Left ventricle myocardium superior (tissue), 1 donor: Measurements from ENCODE around the gene IL15. TPM values are rescaled to one million over a fixed set of nuclear protein-coding genes. Genes with fewer than 3 reads are reported as not detected.
"Not testable (repeated sequence)": the region's sequence is repeated elsewhere in the genome, so short reads cannot be mapped to it uniquely, and the experiment has no call there.

Experiments used
- ATAC-seq: fragments of 200-7000 bp; cut with Tn5 transposase; one replicate; pipeline ENCODE4 v1.9.1; 2020; ENCODE audit warnings: mild to moderate bottlenecking, moderate library complexity
- DNase-seq: peaks from one replicate; pipeline ENCODE4 v3.0.0-alpha.2; 2020
- intact Hi-C: fragments of 100-400 bp; cut with micrococcal nuclease; formaldehyde crosslinking; loops from one replicate; pipeline ENCODE4 v1.11.0; 2022
- long read RNA-seq: library from polyadenylated mRNA; unstranded; transcript quantifications from one replicate; pipeline ENCODE4 v2.0.0, GENCODE V29; 2021
- total RNA-seq: library from RNA; stranded (reverse); fragmentation: NEBNext Ultra II Directional; extraction: Animal tissue kit (Norgen Biotek cat#: 25700); gene quantifications from one replicate; pipeline ENCODE4 v1.2.1, GENCODE V29; 2021
- donor health status: DM: no; HTN: yes; CAD: no; lungs with severe emphysema.

IL15 gene
- 1.7 TPM for total RNA-seq
- long read RNA-seq, partial matches to known transcripts = 0 of 4 reads
- long read RNA-seq, other reads (novel, unspliced or antisense) = 3 of 4 reads

- peak; percentile 88 for ATAC-seq
- intact Hi-C loops = no loop called here
These were observed at the start of gene IL15 for GRCh38 chr4:141636082-141636770. Gene IL15 (plus strand): TSS chr4:141636583. CDS start chr4:141719465, 82,882 bp downstream.

GRCh38 chr4:141587897-141588296 is 48.5 kb upstream of the IL15 start:
- ATAC-seq (no peak), DNase-seq (no peak)
- intact Hi-C loops = no loop called here

More at GRCh38 chr4:141636082-141636770, at the start of gene IL15:
- peak; percentile 71 for DNase-seq

- ATAC-seq (no peak), DNase-seq (no peak)
- intact Hi-C loops = no loop called here
These were observed 40.9 kb upstream of the IL15 start for GRCh38 chr4:141595531-141595930.

GRCh38 chr4:141599853-141600252 is 36.5 kb upstream of the IL15 start:
- ATAC-seq (no peak), DNase-seq (no peak)
- intact Hi-C loops = no loop called here

- ATAC-seq, intact Hi-C loops: not testable (repeated sequence)
These were observed 31.7 kb upstream of the IL15 start for GRCh38 chr4:141604683-141605082.

GRCh38 chr4:141605425-141605856 is 30.9 kb upstream of the IL15 start:
- intact Hi-C loops = no loop called here
- ATAC-seq (no peak), DNase-seq (no peak)

More at GRCh38 chr4:141604683-141605082, 31.7 kb upstream of the IL15 start:
- DNase-seq = not testable (repeated sequence)

- DNase-seq (peak; percentile 34), ATAC-seq (peak; percentile 75)
- intact Hi-C loops = no loop called here
These were observed 27.1 kb upstream of the IL15 start for GRCh38 chr4:141609243-141609642.

- DNase-seq (no peak), ATAC-seq (no peak)
- intact Hi-C loops = no loop called here
These were observed 26.0 kb upstream of the IL15 start for GRCh38 chr4:141610365-141610764.

- no peak for ATAC-seq
- DNase-seq = no peak
- intact Hi-C loops = no loop called here
These were observed 21.4 kb upstream of the IL15 start for GRCh38 chr4:141614878-141615586.

GRCh38 chr4:141615587-141615918 is 20.8 kb upstream of the IL15 start:
- ATAC-seq, intact Hi-C loops, DNase-seq: not testable (repeated sequence)

GRCh38 chr4:141620715-141621114 is 15.7 kb upstream of the IL15 start:
- DNase-seq (no peak), ATAC-seq (no peak)
- intact Hi-C loops = no loop called here

- no peak for ATAC-seq
These were observed 11.4 kb upstream of the IL15 start for GRCh38 chr4:141625023-141625422.

GRCh38 chr4:141630854-141631253 is 5.5 kb upstream of the IL15 start:
- DNase-seq = no peak
- intact Hi-C loops = no loop called here
- no peak for ATAC-seq

More at GRCh38 chr4:141625023-141625422, 11.4 kb upstream of the IL15 start:
- DNase-seq = no peak
- intact Hi-C loops = no loop called here

GRCh38 chr4:141635736-141636081 is 674 bp upstream of the IL15 start:
- no peak for DNase-seq
- intact Hi-C loops = no loop called here
- no peak for ATAC-seq

- intact Hi-C loops = no loop called here
- ATAC-seq (peak; percentile 91), DNase-seq (peak; percentile 66)
These were observed 533 bp downstream of the IL15 start for GRCh38 chr4:141636771-141637460.

GRCh38 chr4:141637565-141637964 is 1.2 kb downstream of the IL15 start:
- DNase-seq = no peak
- intact Hi-C loops = no loop called here
- ATAC-seq = no peak

- no peak for ATAC-seq
- DNase-seq = no peak
- intact Hi-C loops = no loop called here
These were observed 1.8 kb downstream of the IL15 start for GRCh38 chr4:141638230-141638629.

GRCh38 chr4:141640696-141641095 is 4.3 kb downstream of the IL15 start:
- intact Hi-C loops = no loop called here
- DNase-seq (no peak), ATAC-seq (no peak)

GRCh38 chr4:141642063-141642462 is 5.7 kb downstream of the IL15 start:
- intact Hi-C loops = no loop called here
- no peak for ATAC-seq
- DNase-seq = no peak

GRCh38 chr4:141642711-141643110 is 6.3 kb downstream of the IL15 start:
- ATAC-seq = no peak
- DNase-seq = no peak
- intact Hi-C loops = no loop called here
